GM12878 (cell line): ENCODE results near the gene TMEM72. TPM values are rescaled to one million over a fixed set of nuclear protein-coding genes. Genes with fewer than 3 reads are reported as not detected.
A peak's percentile ranks its signal among the peaks of the same experiment; 100 is the strongest.

Source experiments
- ATAC-seq: fragments of 200-7000 bp; cut with Tn5 transposase; 3 replicates; pipeline ENCODE4 v1.9.1; 2020; ENCODE audit warnings: mild to moderate bottlenecking, moderate library complexity
- BruUV-seq: library from RNA; stranded (reverse); fragments of 400-500 nt; replicated peaks from 2 replicates; lab custom pipeline; 2021; lab: Mats Ljungman, UMichigan
- CTCF ChIA-PET: fragments of 300-600 bp; sonication (Branson Sonifier 250); formaldehyde crosslinking; extraction: SDS; loops from one replicate; lab custom pipeline; 2021; ENCODE audit warnings: inconsistent platforms; lab: Yijun Ruan, JAX
- POLR2A ChIA-PET: fragments of 350-600 bp; formaldehyde crosslinking; extraction: SDS; loops from one replicate; lab custom pipeline; 2021; ENCODE audit warnings: inconsistent platforms; lab: Charles Lee
- RAD21 ChIA-PET: fragments of 300-600 bp; sonication (Branson Sonifier 250); formaldehyde crosslinking; loops from one replicate; lab custom pipeline; 2023; ENCODE audit warnings: antibody characterized with exemption; ENCODE audit not compliant: unreplicated experiment; lab: Charles Lee
- SMC1A ChIA-PET: fragments of 300-600 bp; sonication (Branson Sonifier 250); formaldehyde crosslinking; loops from one replicate; lab custom pipeline; 2023; ENCODE audit not compliant: unreplicated experiment, uncharacterized antibody; lab: Charles Lee
- DNase-seq: peaks from one replicate; pipeline ENCODE4 v3.0.0-alpha.2; 2011; ENCODE audit warnings: low read depth, low spot score
- FAIRE-seq: peaks from 3 replicates; lab custom pipeline; 2011; peaks lifted over from hg19 to GRCh38; lab: Jason Lieb, UNC
- H2AFZ ChIP-seq: 2 replicates; pipeline ENCODE4 v1.6.0; 2011; ENCODE audit warnings: low read depth, low read length, control low read depth; ENCODE audit not compliant: control insufficient read depth
- H3K27ac ChIP-seq: 2 replicates; pipeline ENCODE4 v1.5.1; 2011; ENCODE audit warnings: control low read depth; ENCODE audit not compliant: control insufficient read depth, insufficient read depth
- H3K27me3 ChIP-seq, 2 experiments: replicated peaks in 1 of 2; 2 replicates each; pipeline versions ENCODE4 v1.6.0 to v1.6.1; 2011; ENCODE audit warnings: low read length in 1 of 2; ENCODE audit not compliant: control insufficient read depth in 2 of 2, insufficient read depth in 2 of 2
- H3K36me3 ChIP-seq, 2 experiments: 2 replicates each; pipeline ENCODE4 v1.5.1; 2011; ENCODE audit warnings: low read length in 1 of 2; ENCODE audit not compliant: control insufficient read depth in 2 of 2, insufficient read depth in 2 of 2
- H3K4me1 ChIP-seq: 2 replicates; pipeline ENCODE4 v1.6.1; 2011; ENCODE audit warnings: mild to moderate bottlenecking, low read length, moderate library complexity, mixed read lengths; ENCODE audit not compliant: control insufficient read depth, insufficient read depth
- H3K4me2 ChIP-seq: 2 replicates; pipeline ENCODE4 v1.6.0; 2011; ENCODE audit warnings: control low read depth; ENCODE audit not compliant: control insufficient read depth, insufficient read depth
- H3K4me3 ChIP-seq: fragments of 200-600 bp; sonication (generic); 2 replicates; pipeline ENCODE4 v1.5.1; 2016
- H3K79me2 ChIP-seq: 2 replicates; pipeline ENCODE4 v1.6.0; 2011; ENCODE audit warnings: low read length; ENCODE audit not compliant: control insufficient read depth, insufficient read depth
- H3K9ac ChIP-seq: 2 replicates; pipeline ENCODE4 v1.8.0; 2011; ENCODE audit warnings: low read length, control low read depth, mixed read lengths; ENCODE audit not compliant: control insufficient read depth, insufficient read depth
- H3K9me3 ChIP-seq: replicated peaks from 3 replicates; pipeline ENCODE4 v1.5.1; 2011; ENCODE audit warnings: mild to moderate bottlenecking, low read length; ENCODE audit not compliant: control insufficient read depth, insufficient read depth
- H4K20me1 ChIP-seq: 2 replicates; pipeline ENCODE4 v1.6.0; 2011; ENCODE audit not compliant: control insufficient read depth, insufficient read depth
- CHD2 ChIP-seq: IDR thresholded peaks from 2 replicates; pipeline ENCODE4 v1.6.1; 2011; ENCODE audit warnings: low read depth, low read length, improper control_type of control experiment, borderline replicate concordance
- DPF2 ChIP-seq: fragments of 450-650 bp; IDR thresholded peaks from 2 replicates; pipeline ENCODE4 v1.6.1; 2017; ENCODE audit warnings: mild to moderate bottlenecking
- GATAD2B ChIP-seq: fragments of 450-650 bp; conservative IDR thresholded peaks from 2 replicates; pipeline ENCODE4 v1.6.1; 2017; ENCODE audit warnings: low read depth, mild to moderate bottlenecking, moderate library complexity
- IKZF1 ChIP-seq: fragments of 450-650 bp; conservative IDR thresholded peaks from 2 replicates; pipeline ENCODE4 v1.6.1; 2017; ENCODE audit warnings: antibody characterized with exemption, mild to moderate bottlenecking
- JUND ChIP-seq: IDR thresholded peaks from 2 replicates; pipeline ENCODE4 v1.6.1; 2012; ENCODE audit warnings: low read depth, mild to moderate bottlenecking, low read length, improper control_type of control experiment, moderate library complexity
- MEF2A ChIP-seq: IDR thresholded peaks from 2 replicates; pipeline ENCODE4 v1.6.1; 2011; ENCODE audit warnings: low read depth, mild to moderate bottlenecking, low read length, moderate library complexity; ENCODE audit not compliant: insufficient read depth
- POLR2AphosphoS2 ChIP-seq: IDR thresholded peaks from 2 replicates; pipeline ENCODE4 v1.6.1; 2011; ENCODE audit warnings: low read depth, mild to moderate bottlenecking, low read length, improper control_type of control experiment, moderate library complexity
- SKIL ChIP-seq: fragments of 450-650 bp; IDR thresholded peaks from 2 replicates; pipeline ENCODE4 v1.6.1; 2017; ENCODE audit warnings: mild to moderate bottlenecking, low read depth, inconsistent platforms; ENCODE audit not compliant: poor library complexity, severe bottlenecking
- SRF ChIP-seq, 2 experiments: IDR thresholded peaks; 2 replicates each; pipeline ENCODE4 v1.6.1; 2011; ENCODE audit warnings: low read depth in 2 of 2, low read length in 2 of 2, mild to moderate bottlenecking in 1 of 2, moderate library complexity in 1 of 2
- WGBS: methylation state at CpG from one replicate; pipeline ENCODE4 v1.1.6; 2016; ENCODE audit warnings: low lambda C conversion rate; ENCODE audit not compliant: insufficient replicate concordance, insufficient coverage; ENCODE audit errors: missing lambda C conversion rate; 5-methylcytosine and 5-hydroxymethylcytosine counted together
- in situ Hi-C: fragments of 300-500 bp; cut with MboI; formaldehyde crosslinking; loops from 9 replicates; pipeline ENCODE4 v1.14.3; 2018; ENCODE audit warnings: mixed read lengths
- intact Hi-C: fragments of 100-400 bp; cut with micrococcal nuclease; formaldehyde crosslinking; loops from one replicate; pipeline ENCODE4 v1.14.2; 2022; ENCODE audit not compliant: unreplicated experiment
- polyA plus RNA-seq, 11 experiments: library from polyadenylated mRNA; depleted of rRNA in 4 of 11; unstranded in 6 of 11; stranded (reverse) in 5 of 11; fragments of >200 nt; fragmentation: Nextera tagmentation in 4 of 11; fragmentation: Illumina TruSeq in 1 of 11; extraction: Ambion mirVana in 4 of 11; extraction: Trizol in 1 of 11; gene quantifications; 1 replicate in 1 of 11; 2 replicates in 10 of 11; pipeline versions ENCODE4 v1.2.1 to v1.2.3, GENCODE V29; 2011 to 2016; ENCODE audit warnings: inconsistent platforms in 2 of 11, missing spikeins in 2 of 11, low read depth in 1 of 11
- total RNA-seq, 4 experiments: library from RNA; depleted of rRNA in 3 of 4; stranded (reverse); fragments of >200 nt in 3 of 4; fragmentation: Illumina TruSeq in 1 of 4; extraction: Trizol in 1 of 4; gene quantifications; 2 replicates each; pipeline versions ENCODE4 v1.2.1 to v1.2.3, GENCODE V29; 2013 to 2021

The TMEM72 gene
- total and polyA plus RNA-seq, 10 of the 15 experiments (the other 5 are each of a cell fraction or from before 2014, with no cell fraction given): 0.12 TPM; not detected in 9

- FAIRE-seq: no peak
- Histone ChIP-seq H3K4me2 (no peak overlapping the region), H3K27me3 (no peaks in the 10 kb centered on the region), H3K4me3 (no peak overlapping the region), H3K79me2 (no peaks in the 10 kb centered on the region), H3K9me3 (no peaks in the 10 kb centered on the region), H2AFZ (no peak overlapping the region; the same call in 1 of the 2 replicates), H3K4me1 (peaks cover 8% of the 10 kb centered on the region), H4K20me1 (no peaks in the 10 kb centered on the region), H3K9ac (no peak overlapping the region; the same call in 1 of the 2 replicates), H3K36me3 (no peaks in the 10 kb centered on the region), H3K27ac (0 out of 2 replicates have a peak overlapping the region, but pooled peaks have one; percentile 13)
- ATAC-seq: peak; percentile 9; the same call in 2 of the 3 replicates
- no TSS peak for BruUV-seq
- 66% methylated on average over 9 of the region's 9 CpGs for WGBS
- RAD21 ChIA-PET: interaction anchor here (0.8 to 5.3 kb wide), 21 partner anchors 8 to 302 kb away, joined by 3 to 62 read pairs (median 6); partner anchors contain the start of genes DEPP1, RASSF4 and ZNF22
- CTCF ChIA-PET: interaction anchor here (0.7 to 8.0 kb wide), 22 partner anchors 8 to 1090 kb away, joined by 3 to 181 read pairs (median 6); partner anchors contain the start of genes DEPP1, RASSF4, TMEM72 and ZNF22
- no peak for TF ChIP-seq MEF2A
- no peak for TF ChIP-seq CHD2
- no peak for TF ChIP-seq SKIL
- no peak for TF ChIP-seq DPF2
- TF ChIP-seq POLR2AphosphoS2: no peak
- no peak for TF ChIP-seq GATAD2B
- TF ChIP-seq JUND: no peak
- TF ChIP-seq SRF (IDR thresholded peaks at IDR 0.05; ENCODE audit: low read depth in 2 of 2, low read length in 2 of 2): no peak
- TF ChIP-seq IKZF1: no peak
- POLR2A ChIA-PET: interaction anchor here (0.8 to 1.6 kb wide), 9 partner anchors 13 to 47 kb away, joined by 3 to 12 read pairs (median 6); partner anchors contain the start of gene DEPP1
- SMC1A ChIA-PET: interaction anchor here (0.6 to 5.2 kb wide), 18 partner anchors 13 to 301 kb away, joined by 3 to 92 read pairs (median 4); partner anchors contain the start of genes DEPP1, RASSF4, TMEM72 and ZNF22
- intact Hi-C loops (loop anchor here (2.0 to 5.0 kb wide), 3 partner anchors 67 to 299 kb away; partner anchors contain the start of gene ZNF22), in situ Hi-C loops (loop anchor here (5.0 kb wide), 1 partner anchor 44 kb away; the partner anchor contains the start of gene DEPP1)
- DNase-seq: no peak
Observed at GRCh38 chr10:44933451-44934321, 22.5 kb downstream of the TMEM72 start.
